Sigmoid colon (tissue), 7 donors: ENCODE data around the gene CEP170B. TPM values are rescaled to one million over a fixed set of nuclear protein-coding genes. Genes with fewer than 3 reads are reported as not detected.

Experiments used
- DNase-seq: peaks from one replicate; pipeline ENCODE4 v3.0.0-alpha.2; 2019
- H3K27ac ChIP-seq, 4 donors: fragments of 200-600 bp; sonication (generic); one replicate each; pipeline ENCODE4 v1.5.1; 2016 to 2019; ENCODE audit warnings: mild to moderate bottlenecking in 1 of 4
- H3K27me3 ChIP-seq, 3 donors: fragments of 200-600 bp; sonication (generic); one replicate each; pipeline ENCODE4 v1.5.1; 2019; ENCODE audit warnings: mild to moderate bottlenecking in 1 of 3
- H3K36me3 ChIP-seq, 4 donors: fragments of 200-600 bp; sonication (generic); one replicate each; pipeline ENCODE4 v1.5.1; 2016 to 2019
- H3K4me1 ChIP-seq, 4 donors: fragments of 200-600 bp; sonication (generic); one replicate each; pipeline ENCODE4 v1.5.1; 2017 to 2019
- H3K4me3 ChIP-seq, 4 donors: fragments of 200-600 bp; sonication (generic); one replicate each; pipeline ENCODE4 v1.5.1; 2017 to 2019; ENCODE audit warnings: mild to moderate bottlenecking in 2 of 4, moderate library complexity in 1 of 4
- H3K9me3 ChIP-seq, 4 donors: fragments of 200-600 bp in 3 of 4; sonication (generic) in 3 of 4; one replicate each; pipeline versions ENCODE4 v1.5.1 to v1.6.1; 2013 to 2019
- EP300 ChIP-seq, 4 donors: sonication (generic); formaldehyde crosslinking; IDR thresholded peaks; one replicate each; pipeline ENCODE4 v1.6.1; 2017; ENCODE audit warnings: antibody characterized with exemption in 4 of 4
- POLR2A ChIP-seq, 2 donors: fragments of 450-650 bp; IDR thresholded peaks; one replicate each; pipeline ENCODE4 v1.6.1; 2016; ENCODE audit warnings: antibody characterized with exemption in 2 of 2, mild to moderate bottlenecking in 2 of 2, moderate library complexity in 2 of 2
- POLR2AphosphoS5 ChIP-seq, 4 donors: sonication (generic); formaldehyde crosslinking; IDR thresholded peaks; one replicate each; pipeline ENCODE4 v1.6.1; 2017; ENCODE audit warnings: antibody characterized with exemption in 4 of 4
- WGBS, 2 donors: extraction: QIAGEN DNeasy Blood & Tissue Kit; methylation state at CpG; one replicate each; pipeline ENCODE4 v1.1.7; 2013; 5-methylcytosine and 5-hydroxymethylcytosine counted together
- intact Hi-C: fragments of 100-400 bp; cut with DNase I; formaldehyde crosslinking; loops from one replicate; pipeline ENCODE4 v1.15.1; 2023
- polyA plus RNA-seq, 3 donors: library from polyadenylated mRNA; stranded (reverse); fragments of 200-250 nt; gene quantifications; one replicate each; pipeline ENCODE4 v1.2.3, GENCODE V29; 2013
- total RNA-seq, 4 donors: library from RNA; depleted of rRNA; stranded (reverse); fragments of >200 nt; gene quantifications; one replicate each; pipeline ENCODE4 v1.1.0, GENCODE V29; 2016
- TF ChIP-seq, protein P1 (sequence below), 4 experiments: fragments of 450-650 bp in 3 of 4; fragments of 200-600 bp in 1 of 4; IDR thresholded peaks; one replicate each; pipeline ENCODE4 v1.5.1; 2016 to 2019; ENCODE audit warnings: antibody characterized with exemption in 4 of 4, mild to moderate bottlenecking in 3 of 4, moderate library complexity in 2 of 4
- donor health status: healthy with polysubstance abuse.
- donor health status: Bipolar disorder and iron deficiency.
- donor health status: healthy.

Gene CEP170B
- total RNA-seq (10 to 100 TPM in 2 of 4 donors, 1 to 10 TPM in 2; 5.4 to 16.1 (median 11.4) TPM), polyA plus RNA-seq (10 to 100 TPM; 12.6 to 60.0 (median 22.4) TPM)

DNA sequence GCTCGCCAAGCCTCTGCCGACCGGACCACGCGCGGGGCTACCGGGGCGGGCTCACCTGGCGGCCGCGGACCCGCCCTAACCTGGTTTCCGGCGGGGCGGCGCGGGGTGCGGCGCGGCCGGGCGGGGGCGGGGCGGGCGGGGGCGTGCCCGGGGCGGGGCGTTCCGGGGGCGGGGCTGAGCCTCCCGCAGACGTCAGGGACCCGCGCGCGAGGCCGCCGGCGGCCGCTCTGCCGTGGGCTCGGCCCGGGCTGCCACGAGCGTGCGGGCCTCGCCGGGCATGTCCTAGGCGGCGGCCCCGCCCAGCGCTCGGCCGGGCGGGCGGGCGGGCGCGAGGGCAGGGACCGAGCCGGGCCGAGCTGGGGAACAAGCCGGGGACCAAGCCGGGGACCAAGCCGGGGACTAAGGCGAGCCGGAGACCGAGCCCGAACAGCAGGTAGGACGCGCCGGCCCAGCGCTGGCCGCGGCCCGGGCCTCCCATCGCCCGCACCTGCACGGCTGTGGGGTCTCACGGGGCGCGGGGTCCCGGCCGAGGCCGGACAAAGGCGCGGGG, at the start of gene CEP170B:
Gene CEP170B (plus strand): TSS at position 188 of the 550 bp plus-strand sequence. CDS start 3,183 bp downstream, outside the sequence.
- DNase-seq: no peak
- H3K27me3 ChIP-seq: peaks cover 0 to 9% (median 0%) of the 10 kb centered on the region in 3 donors
- intact Hi-C loops: loop anchor here (2.0 to 5.0 kb wide), 2 partner anchors 38 to 98 kb away; no protein-coding TSS in a partner anchor
- H3K4me3 ChIP-seq: peak within 1 kb of the TSS; percentile 57 to 89 (median 71)
- peaks cover 0 to 33% (median 26%) of the 10 kb centered on the region in 4 donors for H3K4me1 ChIP-seq
- peaks cover 0 to 9% (median 2%) of the 10 kb centered on the region in 4 donors for H3K36me3 ChIP-seq
- 1% methylated on average over 88 of the region's 88 CpGs for WGBS, 2 donors
- peak within 1 kb of the TSS; percentile 67 to 80 (median 75) for H3K27ac ChIP-seq
- TF ChIP-seq POLR2AphosphoS5 (IDR thresholded peaks at IDR 0.05): peak in 2 of 4 donors; percentile 11 to 24
- TF ChIP-seq, protein P1, sequence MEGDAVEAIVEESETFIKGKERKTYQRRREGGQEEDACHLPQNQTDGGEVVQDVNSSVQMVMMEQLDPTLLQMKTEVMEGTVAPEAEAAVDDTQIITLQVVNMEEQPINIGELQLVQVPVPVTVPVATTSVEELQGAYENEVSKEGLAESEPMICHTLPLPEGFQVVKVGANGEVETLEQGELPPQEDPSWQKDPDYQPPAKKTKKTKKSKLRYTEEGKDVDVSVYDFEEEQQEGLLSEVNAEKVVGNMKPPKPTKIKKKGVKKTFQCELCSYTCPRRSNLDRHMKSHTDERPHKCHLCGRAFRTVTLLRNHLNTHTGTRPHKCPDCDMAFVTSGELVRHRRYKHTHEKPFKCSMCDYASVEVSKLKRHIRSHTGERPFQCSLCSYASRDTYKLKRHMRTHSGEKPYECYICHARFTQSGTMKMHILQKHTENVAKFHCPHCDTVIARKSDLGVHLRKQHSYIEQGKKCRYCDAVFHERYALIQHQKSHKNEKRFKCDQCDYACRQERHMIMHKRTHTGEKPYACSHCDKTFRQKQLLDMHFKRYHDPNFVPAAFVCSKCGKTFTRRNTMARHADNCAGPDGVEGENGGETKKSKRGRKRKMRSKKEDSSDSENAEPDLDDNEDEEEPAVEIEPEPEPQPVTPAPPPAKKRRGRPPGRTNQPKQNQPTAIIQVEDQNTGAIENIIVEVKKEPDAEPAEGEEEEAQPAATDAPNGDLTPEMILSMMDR (IDR thresholded peaks at IDR 0.05): no peak
- H3K9me3 ChIP-seq: no peaks in the 10 kb centered on the region

DNA sequence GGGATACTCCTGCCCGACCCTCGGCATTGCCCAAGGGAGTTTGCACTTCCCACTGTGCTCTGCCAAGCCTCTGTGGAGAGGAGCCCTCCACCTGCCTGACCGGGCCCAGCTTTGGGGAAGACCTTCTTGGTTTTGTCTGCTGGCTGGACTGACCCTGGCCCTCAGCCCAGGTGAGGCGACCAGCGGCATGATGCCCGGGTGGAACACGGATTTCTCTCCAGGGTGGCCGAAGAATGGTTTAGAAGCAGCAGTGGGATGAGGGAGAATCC, 48.5 kb upstream of the CEP170B start:
- peak; percentile 74 for DNase-seq
- H3K27me3 ChIP-seq: no peaks in the 10 kb centered on the region
- intact Hi-C loops: no loop called here
- H3K4me3 ChIP-seq: peak overlapping the region; percentile 73 to 89 (median 83)
- no peaks in the 10 kb centered on the region for H3K9me3 ChIP-seq
- no peaks in the 10 kb centered on the region for H3K36me3 ChIP-seq
- no peak for TF ChIP-seq POLR2A (IDR thresholded peaks at IDR 0.05)
- TF ChIP-seq POLR2AphosphoS5 (IDR thresholded peaks at IDR 0.05): no peak
- no peak for TF ChIP-seq EP300 (IDR thresholded peaks at IDR 0.05)
- TF ChIP-seq, protein P1 (IDR thresholded peaks at IDR 0.05): no peak
- 5% methylated on average over 8 of the region's 8 CpGs for WGBS, 2 donors
- peak overlapping the region; percentile 93 to 98 (median 95) for H3K27ac ChIP-seq
- H3K4me1 ChIP-seq: peaks cover 0 to 48% (median 38%) of the 10 kb centered on the region in 4 donors

DNA sequence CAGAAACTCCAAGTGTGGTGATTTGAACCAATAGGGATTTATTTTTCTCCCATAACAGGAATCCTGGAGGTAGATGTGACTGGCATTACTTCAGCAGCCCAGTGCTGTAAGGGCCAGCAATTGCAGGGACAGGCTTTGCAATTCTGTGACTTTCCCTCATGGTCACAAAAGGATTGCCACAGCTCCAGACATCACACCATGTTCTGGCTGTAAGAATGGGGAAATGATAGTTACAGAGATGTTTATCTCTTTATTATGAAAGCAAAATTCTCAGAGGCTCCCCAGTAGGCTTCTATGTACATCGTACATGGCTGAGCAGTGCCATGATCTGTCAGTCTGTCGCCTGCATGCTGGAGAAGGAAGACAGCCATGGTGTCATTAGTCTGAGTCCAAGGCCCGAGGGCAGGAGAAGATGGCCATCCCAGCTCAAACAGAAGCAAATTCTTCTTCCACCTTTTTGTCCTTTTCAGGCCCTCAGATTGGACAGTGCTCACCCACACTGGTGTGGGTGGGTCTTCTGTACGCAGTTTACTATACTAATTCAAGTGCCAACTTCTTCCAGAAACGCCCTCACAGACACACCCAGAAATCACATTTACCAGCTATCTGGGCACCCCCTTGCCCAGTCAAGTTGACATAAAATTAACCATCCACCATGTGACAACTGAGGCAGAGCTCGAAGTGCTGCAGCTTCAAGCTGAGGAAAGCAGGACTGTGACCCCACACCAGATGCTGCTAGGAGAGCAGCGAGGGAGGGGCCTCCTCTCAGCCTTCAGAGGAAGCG, 46.9 kb upstream of the CEP170B start:
- peak; percentile 64 for DNase-seq
- 89 to 95% methylated on average over 8 of the region's 8 CpGs for WGBS, 2 donors
- Histone ChIP-seq H3K27me3 (no peaks in the 10 kb centered on the region), H3K4me1 (peaks cover 0 to 50% (median 39%) of the 10 kb centered on the region in 4 donors), H3K36me3 (no peaks in the 10 kb centered on the region), H3K9me3 (no peaks in the 10 kb centered on the region), H3K4me3 (no peak overlapping the region), H3K27ac (no peak overlapping the region)
- TF ChIP-seq POLR2A (IDR thresholded peaks at IDR 0.05) (no peak), POLR2AphosphoS5 (IDR thresholded peaks at IDR 0.05) (no peak), EP300 (IDR thresholded peaks at IDR 0.05) (no peak)
- TF ChIP-seq, protein P1 (IDR thresholded peaks at IDR 0.05): no peak
- intact Hi-C loops: no loop called here

DNA sequence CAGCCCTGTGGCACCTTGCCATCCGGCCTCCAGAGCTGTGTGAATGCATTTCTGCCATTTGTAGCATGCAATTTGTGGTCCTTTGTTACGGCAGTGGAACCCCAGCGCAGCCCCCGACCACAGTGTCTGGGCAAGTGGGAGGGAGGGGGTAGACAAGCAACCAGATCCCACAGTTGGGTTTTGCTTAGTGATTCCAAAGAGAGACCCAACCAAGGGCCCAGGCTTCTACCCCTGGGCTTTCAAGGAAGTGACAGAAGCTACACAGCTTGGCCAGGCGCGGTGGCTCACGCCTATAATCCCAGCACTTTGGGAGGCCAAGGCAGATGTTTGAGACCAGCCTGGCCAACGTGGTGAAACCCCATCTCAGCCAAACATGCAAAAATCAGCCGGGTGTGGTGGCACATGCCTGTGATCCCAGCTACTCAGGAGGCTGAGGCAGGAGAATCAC, 46.3 kb upstream of the CEP170B start:
- Histone ChIP-seq H3K36me3 (no peaks in the 10 kb centered on the region), H3K4me1 (peaks cover 0 to 45% (median 39%) of the 10 kb centered on the region in 4 donors), H3K9me3 (no peaks in the 10 kb centered on the region), H3K4me3 (no peak overlapping the region), H3K27me3 (no peaks in the 10 kb centered on the region), H3K27ac (no peak overlapping the region)
- 84 to 88% methylated on average over 9 of the region's 9 CpGs for WGBS, 2 donors
- intact Hi-C loops: no loop called here
- TF ChIP-seq EP300 (IDR thresholded peaks at IDR 0.05) (no peak), POLR2AphosphoS5 (IDR thresholded peaks at IDR 0.05) (no peak), POLR2A (IDR thresholded peaks at IDR 0.05) (no peak)
- TF ChIP-seq, protein P1 (IDR thresholded peaks at IDR 0.05): no peak
- DNase-seq: peak; percentile 34
